HG03064 (cell line): ENCODE data around the gene SYNGAP1.

Source experiments
- ATAC-seq: cut with Tn5 transposase; IDR thresholded peaks from one replicate; pipeline ENCODE4 v1.9.1; 2021; ENCODE audit warnings: low read depth; ENCODE audit not compliant: unreplicated experiment

SYNGAP1 gene

DNA sequence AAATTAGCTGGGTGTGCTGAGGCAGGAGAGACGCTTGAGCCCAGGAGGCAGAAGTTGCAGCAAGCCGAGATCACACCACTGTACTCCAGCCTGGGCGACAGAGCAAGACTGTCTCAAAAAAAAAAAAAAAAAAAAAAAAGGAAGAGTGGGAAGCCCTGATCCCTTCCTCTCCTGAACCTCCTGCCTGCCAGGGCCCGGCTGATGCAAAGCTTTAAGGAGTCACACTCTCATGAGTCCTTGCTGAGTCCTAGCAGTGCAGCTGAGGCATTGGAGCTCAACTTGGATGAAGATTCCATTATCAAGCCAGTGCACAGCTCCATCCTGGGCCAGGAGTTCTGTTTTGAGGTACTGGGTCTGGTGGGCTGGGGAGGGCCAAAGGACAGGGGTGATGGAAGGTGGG is 15.1 kb downstream of the SYNGAP1 start:
- ATAC-seq, result no peak

- no peak for ATAC-seq
Observed at GRCh38 chr6:33437666-33438065, 17.8 kb downstream of the SYNGAP1 start.

- no peak for ATAC-seq
Observed at GRCh38 chr6:33438978-33439594, 19.2 kb downstream of the SYNGAP1 start.

GRCh38 chr6:33439956-33440648 is 20.2 kb downstream of the SYNGAP1 start:
- no peak for ATAC-seq

GRCh38 chr6:33440649-33441309 is 20.9 kb downstream of the SYNGAP1 start:
- ATAC-seq, result no peak

DNA sequence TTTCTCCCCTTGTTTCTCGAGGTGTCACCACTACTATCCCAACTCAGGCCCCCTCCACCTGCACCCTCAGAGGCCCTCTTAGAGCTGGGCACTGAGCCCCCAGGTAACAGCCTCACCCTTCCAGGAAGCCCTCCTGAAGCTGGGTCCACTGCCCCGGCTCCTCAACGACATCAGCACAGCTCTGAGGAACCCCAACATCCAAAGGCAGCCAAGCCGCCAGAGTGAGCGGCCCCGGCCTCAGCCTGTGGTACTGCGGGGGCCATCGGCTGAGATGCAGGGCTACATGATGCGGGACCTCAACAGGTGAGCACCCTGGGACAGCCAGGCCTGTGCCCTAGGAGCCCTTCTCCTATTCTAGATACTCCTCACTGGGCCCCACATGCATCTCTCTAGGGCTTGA is 21.6 kb downstream of the SYNGAP1 start:
- no peak for ATAC-seq

GRCh38 chr6:33442283-33442682 is 22.4 kb downstream of the SYNGAP1 start:
- ATAC-seq, result no peak

DNA sequence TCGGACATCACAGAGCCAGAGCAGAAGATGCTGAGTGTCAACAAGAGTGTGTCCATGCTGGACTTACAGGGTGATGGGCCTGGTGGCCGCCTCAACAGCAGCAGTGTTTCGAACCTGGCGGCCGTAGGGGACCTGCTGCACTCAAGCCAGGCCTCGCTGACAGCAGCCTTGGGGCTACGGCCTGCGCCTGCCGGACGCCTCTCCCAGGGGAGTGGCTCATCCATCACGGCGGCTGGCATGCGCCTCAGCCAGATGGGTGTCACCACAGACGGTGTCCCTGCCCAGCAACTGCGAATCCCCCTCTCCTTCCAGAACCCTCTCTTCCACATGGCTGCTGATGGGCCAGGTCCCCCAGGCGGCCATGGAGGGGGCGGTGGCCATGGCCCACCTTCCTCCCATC is 23.2 kb downstream of the SYNGAP1 start:
- ATAC-seq, result no peak

DNA sequence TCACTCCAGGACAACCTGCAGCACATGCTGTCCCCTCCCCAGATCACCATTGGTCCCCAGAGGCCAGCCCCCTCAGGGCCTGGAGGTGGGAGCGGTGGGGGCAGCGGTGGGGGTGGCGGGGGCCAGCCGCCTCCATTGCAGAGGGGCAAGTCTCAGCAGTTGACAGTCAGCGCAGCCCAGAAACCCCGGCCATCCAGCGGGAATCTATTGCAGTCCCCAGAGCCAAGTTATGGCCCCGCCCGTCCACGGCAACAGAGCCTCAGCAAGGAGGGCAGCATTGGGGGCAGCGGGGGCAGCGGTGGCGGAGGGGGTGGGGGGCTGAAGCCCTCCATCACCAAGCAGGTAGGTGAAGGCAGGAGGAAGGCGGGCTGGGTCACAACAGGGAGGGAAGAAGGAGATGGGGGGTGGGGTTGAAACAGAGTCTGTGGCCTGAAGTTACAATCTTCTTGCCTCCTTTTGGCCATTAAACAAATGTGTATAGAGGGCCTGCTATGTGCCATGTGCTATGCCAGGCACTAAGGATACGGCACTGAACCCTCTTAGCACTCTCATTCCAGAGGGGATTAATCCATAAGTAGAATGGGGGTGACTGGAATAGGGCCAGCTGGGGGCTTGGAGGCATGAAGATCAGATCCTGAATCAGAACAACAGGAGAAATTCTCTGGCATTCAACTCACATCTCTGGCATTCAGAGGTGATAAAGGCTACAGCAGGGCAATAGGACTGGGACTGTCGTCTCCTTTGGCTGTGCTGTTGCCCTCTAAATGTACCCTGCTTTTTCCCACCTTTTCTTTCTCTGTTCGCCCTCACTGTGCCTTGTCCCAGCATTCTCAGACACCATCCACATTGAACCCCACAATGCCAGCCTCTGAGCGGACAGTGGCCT is 24.0 kb downstream of the SYNGAP1 start:
- ATAC-seq, result no peak

DNA sequence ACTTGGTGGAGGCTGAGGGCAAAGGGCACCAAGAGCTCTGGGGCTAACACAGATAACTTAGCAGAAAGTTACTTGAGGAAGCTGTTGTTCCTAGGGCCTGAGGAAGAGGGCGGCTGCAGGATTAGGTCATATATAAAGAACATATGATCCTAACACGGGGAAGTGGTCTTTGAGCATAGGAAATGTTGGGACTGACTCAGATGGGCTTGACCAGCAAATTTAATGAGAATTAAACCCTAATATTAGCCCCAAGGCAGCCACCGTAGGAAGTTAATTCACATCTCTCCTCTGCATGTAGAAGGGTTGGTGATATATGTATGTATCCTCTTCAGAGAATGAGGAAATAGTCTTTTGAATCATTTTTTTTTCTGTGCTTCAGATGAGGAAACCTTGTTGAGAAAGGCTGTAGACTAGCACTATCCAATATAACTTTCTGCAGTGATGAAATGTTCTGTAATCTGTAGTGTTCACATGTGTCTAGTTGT is 25.3 kb downstream of the SYNGAP1 start:
- no peak for ATAC-seq

DNA sequence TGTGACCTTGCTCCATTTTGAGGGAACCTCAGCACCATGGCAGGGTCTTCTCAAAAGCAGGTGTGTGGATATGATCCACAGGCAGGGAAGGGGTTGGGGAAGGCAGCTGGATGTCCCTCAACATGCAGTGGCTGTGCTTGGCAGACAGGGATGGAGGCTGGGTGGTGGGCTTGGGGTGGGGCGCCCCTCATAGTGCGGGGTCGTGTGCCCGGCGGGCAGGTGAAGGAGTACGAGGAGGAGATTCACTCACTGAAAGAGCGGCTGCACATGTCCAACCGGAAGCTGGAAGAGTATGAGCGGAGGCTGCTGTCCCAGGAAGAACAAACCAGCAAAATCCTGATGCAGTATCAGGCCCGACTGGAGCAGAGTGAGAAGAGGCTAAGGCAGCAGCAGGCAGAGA is 26.5 kb downstream of the SYNGAP1 start:
- no peak for ATAC-seq

DNA sequence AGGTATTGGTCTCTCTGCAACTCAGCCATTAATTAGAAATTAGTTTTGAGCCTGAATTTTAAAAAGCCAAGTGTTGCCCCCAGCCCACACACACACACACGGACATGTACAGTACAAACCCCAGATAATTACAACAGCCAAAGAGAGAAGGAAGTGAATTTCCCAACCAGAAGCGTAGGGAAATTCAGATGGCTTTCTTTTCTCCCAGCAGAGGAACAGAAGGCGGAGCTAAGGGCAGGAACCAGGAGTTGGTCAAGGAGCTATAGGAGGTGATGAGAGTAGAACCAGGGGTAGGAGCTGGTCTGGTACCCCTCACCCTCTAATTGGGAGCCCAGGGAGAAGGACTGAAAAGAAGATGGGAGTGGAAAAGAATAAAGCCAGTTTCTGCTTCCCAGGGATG is 30.6 kb downstream of the SYNGAP1 start:
- ATAC-seq, result no peak

GRCh38 chr6:33451606-33452005 is 31.7 kb downstream of the SYNGAP1 start:
- ATAC-seq, result no peak

GRCh38 chr6:33452496-33452895 is 32.6 kb downstream of the SYNGAP1 start:
- no peak for ATAC-seq

- no peak for ATAC-seq
Observed at GRCh38 chr6:33453393-33454008, 33.6 kb downstream of the SYNGAP1 start.

DNA sequence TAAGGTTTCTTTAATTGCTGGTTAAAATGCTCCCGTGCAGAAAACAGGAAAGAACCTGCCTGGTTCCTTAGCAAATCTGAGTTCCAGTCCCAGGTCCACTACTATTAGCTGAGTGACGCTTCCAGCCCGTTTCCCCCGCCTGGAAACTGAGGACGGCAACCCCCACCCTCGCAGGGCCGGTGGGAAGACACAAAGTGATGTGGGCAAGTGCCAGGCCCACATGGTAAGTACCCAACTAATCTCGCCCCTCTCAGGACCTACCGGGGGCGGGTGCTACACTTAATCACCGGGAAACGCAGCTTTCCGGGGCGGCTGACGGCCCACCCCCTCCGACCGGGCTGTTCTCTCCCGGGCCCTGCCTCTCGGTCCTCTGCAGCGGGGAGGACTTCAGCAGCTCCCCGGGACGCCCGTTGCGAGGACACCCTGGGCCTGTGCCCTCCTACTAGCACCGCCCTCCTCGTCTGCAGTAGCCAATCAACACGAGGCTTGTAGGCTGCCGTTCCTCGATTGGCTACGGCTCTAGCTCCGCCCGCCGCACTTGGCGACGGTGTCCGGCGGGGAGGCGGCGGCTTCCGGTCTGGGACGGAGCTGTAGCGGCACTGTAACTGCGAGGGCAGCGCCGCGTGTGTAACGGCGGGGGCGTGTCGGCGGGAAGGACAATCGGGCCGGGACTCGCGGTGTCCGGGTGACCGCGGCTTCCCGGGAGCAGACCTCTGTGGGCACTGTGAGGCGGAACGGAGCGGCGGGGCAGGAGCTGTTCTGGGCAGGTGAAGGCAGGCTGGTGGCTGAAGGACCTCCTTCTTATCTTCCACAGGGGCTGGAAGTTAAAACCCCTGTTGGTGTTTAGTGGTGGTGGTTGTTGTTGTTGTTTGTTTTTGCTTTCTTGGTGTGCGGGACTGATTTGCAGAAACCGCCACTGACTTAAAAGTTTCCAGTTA is 34.4 kb downstream of the SYNGAP1 start, which contains the start of gene ZBTB9:
Gene ZBTB9, plus strand, starts transcription at position 568 of the 938 bp plus-strand sequence. CDS start 525 bp downstream, outside the sequence.
- ATAC-seq, result peak; percentile 95

DNA sequence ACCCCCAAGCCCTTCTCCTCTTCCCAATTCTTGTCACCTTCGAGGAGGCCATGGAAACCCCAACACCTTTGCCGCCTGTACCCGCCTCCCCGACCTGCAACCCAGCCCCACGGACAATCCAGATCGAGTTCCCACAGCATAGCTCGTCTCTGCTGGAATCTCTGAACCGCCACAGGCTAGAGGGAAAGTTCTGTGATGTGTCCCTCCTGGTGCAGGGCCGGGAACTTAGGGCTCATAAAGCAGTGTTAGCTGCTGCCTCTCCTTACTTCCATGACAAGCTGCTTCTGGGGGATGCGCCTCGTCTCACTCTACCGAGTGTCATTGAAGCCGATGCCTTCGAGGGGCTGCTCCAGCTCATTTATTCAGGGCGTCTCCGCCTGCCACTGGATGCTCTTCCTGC is 35.2 kb downstream of the SYNGAP1 start:
- ATAC-seq, result no peak

- no peak for ATAC-seq
Observed at GRCh38 chr6:33456156-33456555, 36.3 kb downstream of the SYNGAP1 start.

DNA sequence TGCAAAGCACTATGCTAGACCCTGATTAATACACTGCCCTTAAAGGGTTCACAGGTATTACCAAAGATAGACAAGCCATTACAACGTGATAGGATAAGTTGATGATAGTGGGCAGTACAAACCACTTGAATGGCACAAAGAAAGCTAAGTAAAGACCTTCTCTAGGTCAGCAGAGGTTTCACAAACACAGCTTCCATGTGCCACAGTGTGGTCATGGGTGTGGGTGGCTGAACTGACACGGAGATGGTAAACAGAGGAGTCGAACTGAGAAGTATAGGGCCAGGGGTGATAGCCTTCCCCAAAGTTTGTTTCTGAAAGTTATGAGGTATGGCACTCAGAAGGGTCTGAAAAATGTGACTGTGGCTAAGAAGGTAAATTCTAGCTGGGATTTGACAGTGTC is 38.8 kb downstream of the SYNGAP1 start:
- no peak for ATAC-seq
